Activated T-helper 1 cell treated with anti-CD3 and anti-CD28 coated beads, Interleukin-2, amount 50 U/mL, for 16 hours (primary cell): ENCODE results near the gene DCTN1.

Source experiments
- DNase-seq, 2 donors: peaks; one replicate each; pipeline ENCODE4 v3.0.0-alpha.2; 2020; ENCODE audit warnings: low read depth in 1 of 2, low spot score in 1 of 2

DCTN1 gene

DNA sequence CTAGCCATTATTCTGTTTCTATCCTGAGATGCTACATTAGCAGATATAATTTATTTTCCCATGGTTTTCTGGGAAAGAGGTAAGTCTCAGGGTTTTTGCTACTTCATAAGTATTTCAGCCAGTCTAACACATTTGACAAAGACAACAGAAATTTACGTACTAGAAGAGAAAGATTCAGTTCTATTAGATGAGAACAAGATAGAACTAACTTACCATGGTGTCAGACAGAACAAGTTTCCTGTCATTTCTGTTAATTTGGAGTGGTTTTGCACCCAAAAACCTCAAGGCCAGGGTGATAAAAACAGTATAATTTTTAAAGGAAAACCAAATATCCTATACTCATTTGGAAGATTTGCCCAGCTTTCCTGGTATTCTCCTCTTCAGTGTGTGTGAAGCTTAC is 52.5 kb downstream of the DCTN1 start:
- no peak for DNase-seq

DNA sequence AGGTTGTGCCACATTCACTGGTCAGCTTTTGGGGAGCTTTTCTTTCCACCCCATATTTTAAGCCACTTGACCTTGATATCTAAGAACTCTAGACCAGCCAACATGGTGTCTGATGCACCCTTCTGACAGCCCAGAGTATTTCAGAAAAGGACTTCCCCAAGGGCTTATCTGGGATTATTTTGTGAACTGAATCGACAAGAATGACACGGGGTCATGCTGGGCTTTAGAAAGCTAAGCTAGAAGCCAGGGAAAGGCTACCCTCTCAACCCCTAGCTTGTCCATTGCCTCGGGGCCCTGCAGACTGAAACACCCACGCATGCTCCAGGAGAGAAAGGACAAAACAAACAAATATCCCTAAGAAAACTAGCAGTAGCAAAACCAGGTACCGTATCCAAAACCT is 52.9 kb downstream of the DCTN1 start:
- DNase-seq = no peak

DNA sequence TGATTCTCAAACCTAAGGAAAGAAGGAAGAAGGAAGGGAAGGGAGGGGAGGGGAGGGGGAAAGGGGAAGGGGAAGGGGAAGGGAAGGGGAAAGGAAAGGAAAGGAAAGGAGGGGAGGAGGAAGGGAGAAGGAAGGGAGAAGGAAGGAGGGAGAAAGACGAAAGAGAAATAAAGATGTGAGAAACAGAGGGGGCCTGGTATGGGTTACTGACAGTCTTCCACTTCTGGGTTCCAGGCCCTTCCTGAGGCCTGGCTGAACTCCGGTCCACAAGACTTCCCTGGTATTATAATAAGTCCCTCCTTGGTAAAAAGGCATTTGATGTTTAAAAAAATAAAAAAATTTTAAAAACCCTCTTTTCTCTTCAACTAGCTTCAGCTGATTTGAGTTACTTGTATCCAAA is 54.3 kb downstream of the DCTN1 start:
- no peak for DNase-seq

DNA sequence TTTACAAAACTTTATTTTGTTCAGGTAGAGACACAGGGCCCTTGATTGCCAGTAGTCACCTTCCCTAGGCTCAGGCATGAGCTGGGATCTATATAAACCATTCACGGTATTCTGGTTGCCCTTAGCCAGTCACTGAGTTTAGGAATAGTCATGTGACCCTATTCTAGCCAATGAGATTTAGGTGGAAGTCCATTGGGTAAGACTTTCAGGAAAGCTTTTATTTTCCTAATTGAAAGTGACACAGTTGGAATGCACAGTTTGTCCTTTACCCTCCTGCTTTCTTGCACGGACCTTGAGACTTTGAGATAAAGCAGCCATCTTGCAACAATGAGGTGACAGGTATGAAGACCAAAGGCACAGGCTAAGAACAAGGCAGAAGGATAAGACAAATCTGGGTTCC is 58.4 kb downstream of the DCTN1 start:
- DNase-seq = no peak

DNA sequence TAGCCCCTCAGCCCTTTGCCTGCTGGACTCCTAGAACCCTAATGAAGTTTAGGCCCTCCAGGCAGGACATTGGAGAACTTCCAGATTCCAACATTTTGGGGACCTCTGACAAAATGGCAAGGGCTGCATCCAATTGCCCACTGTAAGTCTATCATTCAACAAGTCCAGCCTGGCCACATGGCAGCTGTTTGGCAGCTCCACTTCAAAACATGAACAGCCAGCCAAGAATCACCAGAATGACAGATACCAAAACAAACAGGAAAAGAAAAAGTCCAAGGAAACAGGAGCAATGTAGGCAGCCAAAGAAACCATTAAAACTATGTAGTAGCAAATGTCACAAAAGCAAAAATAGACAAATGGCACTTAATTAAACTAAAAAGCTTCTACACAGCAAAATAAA is 62.4 kb downstream of the DCTN1 start:
- DNase-seq = no peak

DNA sequence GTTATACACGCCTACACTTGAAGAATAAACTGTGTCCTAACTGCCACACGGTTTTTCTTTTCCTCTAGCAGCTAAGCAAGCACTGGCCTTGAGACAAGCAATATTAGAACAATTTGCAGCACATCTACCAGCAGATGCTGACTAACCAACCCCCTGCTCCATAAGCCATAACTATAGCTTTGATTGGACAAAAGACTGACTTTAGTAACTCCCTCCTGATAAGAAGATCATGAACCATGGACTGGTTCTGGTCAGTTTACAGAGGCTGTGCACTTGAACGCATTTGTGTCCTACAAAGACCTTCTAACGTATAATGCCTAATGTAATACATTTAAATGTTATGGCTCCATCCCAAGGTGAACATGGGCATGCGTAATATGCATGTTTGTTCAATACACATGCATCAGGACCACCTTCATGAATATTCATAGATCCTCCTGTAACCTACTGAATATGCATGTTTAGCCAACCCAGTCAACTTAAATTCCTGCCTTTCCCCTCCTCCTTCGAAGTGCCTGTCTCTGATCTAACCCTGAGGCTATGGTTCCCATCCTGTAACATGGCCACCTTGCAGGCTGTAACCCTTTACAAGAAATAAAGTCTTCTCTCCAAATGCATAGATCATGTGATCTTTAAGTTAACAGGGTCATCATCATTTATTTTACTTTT is 63.4 kb downstream of the DCTN1 start:
- DNase-seq = no peak

DNA sequence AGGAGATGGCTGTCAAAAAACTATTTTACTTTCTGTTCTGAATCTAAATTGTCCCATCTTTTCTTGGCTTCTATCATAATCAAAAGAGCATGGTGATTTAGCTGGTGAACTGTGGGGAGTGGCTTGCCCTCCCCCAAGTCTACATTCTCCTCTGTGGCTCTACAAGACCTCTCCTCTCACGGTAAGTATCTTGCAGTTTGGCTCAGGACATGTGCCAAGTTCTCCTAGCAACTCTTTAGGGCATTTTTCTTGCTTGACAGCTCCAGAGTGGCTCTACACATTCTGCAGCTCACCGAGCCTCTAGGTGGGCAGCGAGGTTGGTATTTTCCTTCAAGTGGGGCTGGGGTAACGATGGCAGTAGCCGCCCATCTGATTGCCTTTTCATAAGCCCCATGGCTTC is 66.0 kb downstream of the DCTN1 start:
- no peak for DNase-seq

DNA sequence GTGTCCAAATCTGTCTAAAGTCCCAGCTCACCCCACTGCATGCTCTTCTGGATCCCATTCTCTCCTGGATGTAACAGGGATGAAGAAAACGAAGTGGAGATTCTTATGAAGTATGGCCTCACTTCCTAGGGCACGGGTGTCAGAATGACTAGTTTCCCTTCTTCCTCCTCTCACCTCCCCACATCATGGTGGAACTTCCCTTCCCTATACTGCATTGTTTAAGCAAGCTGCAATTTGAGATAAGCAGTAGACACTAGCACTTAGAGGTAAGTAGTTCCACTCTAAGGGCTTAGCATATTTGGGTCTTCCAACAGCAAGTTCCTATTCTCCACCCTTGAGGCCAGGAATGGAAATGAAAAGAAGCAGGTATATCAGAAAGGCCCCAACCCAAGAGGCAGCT is 66.6 kb downstream of the DCTN1 start:
- DNase-seq = no peak

DNA sequence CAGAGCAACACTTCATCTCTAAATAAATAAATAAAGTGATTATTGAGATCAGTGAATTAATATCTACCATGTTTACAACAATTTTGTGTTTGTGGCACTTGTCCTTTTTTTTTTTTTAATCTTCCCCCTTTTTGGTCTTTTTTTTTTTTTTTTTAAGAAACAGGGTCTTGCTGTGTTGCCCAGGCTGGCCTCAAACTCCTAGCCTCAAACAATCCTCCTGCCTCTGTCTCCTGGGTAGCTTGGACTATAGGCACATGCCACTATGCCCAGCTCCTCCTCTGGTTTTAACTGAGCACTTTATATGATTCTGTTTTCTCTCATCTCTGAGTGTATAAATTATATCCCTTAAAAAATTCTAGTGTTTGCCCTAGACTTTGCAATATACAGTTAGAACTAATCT is 67.2 kb downstream of the DCTN1 start:
- DNase-seq = no peak
